Calu3 (cell line): Measurements from ENCODE around the gene GADD45B. TPM values are rescaled to one million over a fixed set of nuclear protein-coding genes. Genes with fewer than 3 reads are reported as not detected.

Experiments used
- BruUV-seq: library from RNA; stranded (reverse); fragments of 400-500 nt; replicated peaks from 2 replicates; lab custom pipeline; 2021; lab: Mats Ljungman, UMichigan
- CTCF ChIA-PET: fragments of 300-600 bp; sonication (Branson Sonifier 250); formaldehyde crosslinking; loops from one replicate; lab custom pipeline; 2022; ENCODE audit warnings: antibody characterized with exemption; lab: Charles Lee
- DNase-seq: peaks from one replicate; pipeline ENCODE4 v3.0.0; 2022
- H3K27ac Mint-ChIP-seq: one replicate; pipeline ENCODE4 v1.8.0; 2022; ENCODE audit warnings: mixed read lengths; ENCODE audit not compliant: unreplicated experiment
- H3K27me3 Mint-ChIP-seq: one replicate; pipeline ENCODE4 v1.8.0; 2022; ENCODE audit warnings: mixed read lengths; ENCODE audit not compliant: unreplicated experiment
- H3K36me3 Mint-ChIP-seq: one replicate; pipeline ENCODE4 v1.8.0; 2022; ENCODE audit warnings: mild to moderate bottlenecking, moderate library complexity, mixed read lengths; ENCODE audit not compliant: insufficient read depth, unreplicated experiment
- H3K4me1 Mint-ChIP-seq: one replicate; pipeline ENCODE4 v1.8.0; 2022; ENCODE audit warnings: mild to moderate bottlenecking, low read depth, mixed read lengths; ENCODE audit not compliant: unreplicated experiment
- H3K4me3 Mint-ChIP-seq: one replicate; pipeline ENCODE4 v1.8.0; 2022; ENCODE audit warnings: mild to moderate bottlenecking, low read depth, moderate library complexity, mixed read lengths; ENCODE audit not compliant: unreplicated experiment
- H3K9me3 Mint-ChIP-seq: one replicate; pipeline ENCODE4 v1.8.0; 2022; ENCODE audit warnings: low read depth, mixed read lengths; ENCODE audit not compliant: unreplicated experiment
- CTCF ChIP-seq: fragments of 200-600 bp; IDR thresholded peaks from one replicate; pipeline ENCODE4 v1.8.0; 2022; ENCODE audit warnings: antibody characterized with exemption; ENCODE audit not compliant: unreplicated experiment
- intact Hi-C: fragments of 100-400 bp; cut with micrococcal nuclease; formaldehyde crosslinking; loops from one replicate; pipeline ENCODE4 v1.10.0; 2022; ENCODE audit not compliant: unreplicated experiment
- total RNA-seq: library from RNA; stranded (reverse); gene quantifications from 2 replicates; pipeline ENCODE4 v1.2.3, GENCODE V29; 2022

GADD45B gene
- total RNA-seq, 1 experiment from 2014 or later, result 36.5 TPM

DNA sequence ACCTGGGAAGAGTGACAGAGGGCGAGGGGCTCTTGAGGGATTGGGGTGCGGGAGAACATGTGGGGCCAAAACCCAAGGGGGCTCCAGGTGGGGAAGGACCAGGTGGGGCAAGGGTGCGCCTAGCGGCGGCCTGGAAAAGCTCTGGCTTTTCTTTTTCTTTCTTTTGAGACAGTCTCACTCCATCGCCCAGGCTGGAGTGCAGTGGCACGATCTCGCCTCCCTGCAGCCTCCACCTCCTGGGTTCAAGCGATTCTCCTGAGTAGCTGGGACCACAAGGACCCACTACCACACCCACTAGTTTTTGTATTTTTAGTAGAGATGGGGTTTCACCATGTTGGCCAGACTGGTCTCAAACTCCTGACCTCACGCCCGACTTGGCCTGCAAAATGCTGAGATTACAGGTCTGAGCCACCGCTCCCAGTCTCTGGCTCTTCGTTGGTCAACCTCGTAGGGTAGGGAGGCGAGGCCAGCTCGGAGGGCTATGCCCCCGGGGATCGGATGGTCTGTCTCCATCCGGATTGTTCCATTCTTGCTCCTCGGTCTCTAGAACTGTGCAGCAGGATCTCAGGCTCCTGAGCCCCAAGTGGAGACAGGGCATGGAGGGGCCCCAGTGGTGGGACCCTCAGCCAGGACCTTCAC lies 3.7 kb downstream of the GADD45B start:
- Mint-ChIP-seq H3K27me3 (peaks cover 11% of the 10 kb centered on the region), H3K9me3 (peaks cover 5% of the 10 kb centered on the region), H3K4me3 (peak overlapping the region; percentile 95), H3K36me3 (peaks cover 48% of the 10 kb centered on the region), H3K4me1 (peaks cover 9% of the 10 kb centered on the region), H3K27ac (peak overlapping the region; percentile 93)
- BruUV-seq, result no TSS peak
- CTCF ChIA-PET, result no interaction called here
- no peak for TF ChIP-seq CTCF
- intact Hi-C loops, result loop anchor here (5.0 kb wide), 1 partner anchor 63 kb away; no protein-coding TSS in a partner anchor
- no peak for DNase-seq

- BruUV-seq, result no TSS peak
- no peak overlapping the region for H3K4me3 Mint-ChIP-seq
- peaks cover 2% of the 10 kb centered on the region for H3K27me3 Mint-ChIP-seq
- no peak overlapping the region for H3K27ac Mint-ChIP-seq
- intact Hi-C loops, result no loop called here
- peaks cover 9% of the 10 kb centered on the region for H3K4me1 Mint-ChIP-seq
- TF ChIP-seq CTCF, result no peak
- H3K36me3 Mint-ChIP-seq, result peaks cover 34% of the 10 kb centered on the region
- peaks cover 5% of the 10 kb centered on the region for H3K9me3 Mint-ChIP-seq
- CTCF ChIA-PET, result no interaction called here
- no peak for DNase-seq
Observed at GRCh38 chr19:2481466-2481865, 5.5 kb downstream of the GADD45B start.

DNA sequence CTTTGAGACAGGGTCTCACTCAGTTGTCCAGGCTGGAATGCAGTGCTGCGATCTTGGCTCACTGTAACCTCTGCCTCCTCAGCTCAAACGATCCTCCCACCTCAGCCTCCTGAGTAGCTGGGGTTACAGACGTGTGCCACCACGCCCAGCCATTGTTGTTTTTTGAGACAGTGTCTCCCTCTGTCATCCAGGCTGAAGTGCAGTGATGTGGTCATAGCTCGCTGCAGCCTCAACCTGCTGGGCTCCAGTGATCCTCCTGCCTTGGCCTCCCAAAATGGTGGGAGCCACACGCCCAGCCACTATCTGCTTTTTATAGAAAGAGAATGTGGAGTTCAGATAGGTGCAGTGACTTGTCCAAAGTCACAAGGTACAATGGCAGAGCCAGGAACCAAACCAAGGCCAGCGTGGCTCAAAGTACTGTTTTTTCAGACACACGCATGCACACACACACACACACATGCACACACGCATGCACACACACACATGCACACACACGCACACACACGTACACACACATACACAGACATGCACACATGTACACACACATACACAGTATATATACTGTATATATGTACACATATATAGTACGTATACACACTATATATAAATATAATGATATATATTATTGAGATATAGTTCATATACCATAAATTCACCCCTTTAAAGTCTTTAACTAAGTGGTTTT lies 6.6 kb downstream of the GADD45B start:
- DNase-seq, result no peak
- CTCF ChIA-PET, result no interaction called here
- Mint-ChIP-seq H3K4me1 (peaks cover 9% of the 10 kb centered on the region), H3K9me3 (peaks cover 5% of the 10 kb centered on the region), H3K4me3 (no peak overlapping the region), H3K36me3 (peaks cover 23% of the 10 kb centered on the region), H3K27ac (no peak overlapping the region), H3K27me3 (no peaks in the 10 kb centered on the region)
- intact Hi-C loops, result no loop called here
- no TSS peak for BruUV-seq
- no peak for TF ChIP-seq CTCF

DNA sequence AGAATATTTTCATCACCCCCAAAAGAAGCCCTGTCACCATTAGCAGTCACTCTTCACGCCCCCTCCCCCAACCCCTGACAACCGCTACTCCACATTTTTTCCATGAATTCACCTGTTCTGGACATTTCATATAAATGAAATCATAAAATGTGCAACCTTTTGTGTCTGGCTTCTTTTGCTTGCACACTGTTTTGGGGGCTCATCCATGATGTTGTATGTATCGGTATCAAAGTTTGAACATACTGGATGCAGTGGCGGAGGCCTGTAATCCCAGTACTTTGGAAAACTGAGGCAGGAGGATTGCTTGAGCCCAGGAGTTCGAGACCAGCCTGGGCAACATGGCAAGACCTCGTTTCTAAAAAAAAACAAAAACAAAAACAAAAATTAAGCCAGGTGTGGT lies 7.2 kb downstream of the GADD45B start:
- DNase-seq, result no peak
- Mint-ChIP-seq H3K27ac (no peak overlapping the region), H3K27me3 (no peaks in the 10 kb centered on the region), H3K4me1 (peaks cover 8% of the 10 kb centered on the region), H3K36me3 (peaks cover 18% of the 10 kb centered on the region), H3K4me3 (no peak overlapping the region), H3K9me3 (peaks cover 5% of the 10 kb centered on the region)
- no peak for TF ChIP-seq CTCF
- intact Hi-C loops, result no loop called here
- CTCF ChIA-PET, result no interaction called here
- no TSS peak for BruUV-seq
